Measurements from ENCODE around the gene SMC2.

SMC2 gene

DNA sequence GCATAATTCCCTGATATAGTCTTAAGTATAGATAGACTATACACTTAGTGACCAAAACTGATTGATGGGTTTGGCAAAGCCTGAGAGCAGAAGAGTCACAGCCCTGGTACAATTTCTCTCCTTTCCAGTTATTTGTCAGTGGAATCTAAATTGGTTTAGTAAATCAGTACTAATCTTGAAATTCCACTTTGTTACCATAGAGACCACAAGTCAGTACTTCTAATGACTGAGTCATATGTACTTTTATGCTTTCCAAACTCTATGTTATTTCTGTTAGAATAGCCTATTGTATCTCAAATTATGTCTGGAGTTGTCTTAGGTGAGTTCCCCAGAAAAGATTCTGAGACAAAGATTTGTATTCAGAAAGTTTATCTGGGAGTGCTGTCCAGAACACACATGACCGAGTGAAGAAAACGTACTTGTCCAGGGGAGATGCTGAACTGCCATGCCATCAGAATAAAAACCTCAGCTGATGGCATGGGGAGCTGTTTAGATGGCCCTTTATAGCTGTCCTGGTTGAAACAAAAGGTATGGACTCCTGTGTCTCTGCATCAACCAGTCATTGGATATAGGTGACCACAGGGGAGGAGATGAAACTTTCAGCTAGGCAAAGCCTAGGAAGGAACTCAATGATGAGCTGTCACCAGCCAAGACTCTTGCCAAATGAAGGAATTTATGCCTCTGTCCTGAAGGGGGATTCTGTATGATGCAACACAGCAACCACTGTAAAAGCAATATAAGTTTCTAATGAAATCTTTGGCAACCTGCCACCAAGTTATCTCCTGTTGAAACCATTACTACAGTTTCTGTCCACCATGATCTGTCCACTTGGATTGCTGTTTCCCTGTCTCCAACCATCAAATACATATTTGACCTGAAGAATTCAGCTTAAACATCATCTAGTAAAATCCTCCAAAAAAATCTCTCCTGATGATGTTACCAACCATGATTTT is 18.0 kb upstream of the SMC2 start:
- TF ChIP-seq, protein P1, sequence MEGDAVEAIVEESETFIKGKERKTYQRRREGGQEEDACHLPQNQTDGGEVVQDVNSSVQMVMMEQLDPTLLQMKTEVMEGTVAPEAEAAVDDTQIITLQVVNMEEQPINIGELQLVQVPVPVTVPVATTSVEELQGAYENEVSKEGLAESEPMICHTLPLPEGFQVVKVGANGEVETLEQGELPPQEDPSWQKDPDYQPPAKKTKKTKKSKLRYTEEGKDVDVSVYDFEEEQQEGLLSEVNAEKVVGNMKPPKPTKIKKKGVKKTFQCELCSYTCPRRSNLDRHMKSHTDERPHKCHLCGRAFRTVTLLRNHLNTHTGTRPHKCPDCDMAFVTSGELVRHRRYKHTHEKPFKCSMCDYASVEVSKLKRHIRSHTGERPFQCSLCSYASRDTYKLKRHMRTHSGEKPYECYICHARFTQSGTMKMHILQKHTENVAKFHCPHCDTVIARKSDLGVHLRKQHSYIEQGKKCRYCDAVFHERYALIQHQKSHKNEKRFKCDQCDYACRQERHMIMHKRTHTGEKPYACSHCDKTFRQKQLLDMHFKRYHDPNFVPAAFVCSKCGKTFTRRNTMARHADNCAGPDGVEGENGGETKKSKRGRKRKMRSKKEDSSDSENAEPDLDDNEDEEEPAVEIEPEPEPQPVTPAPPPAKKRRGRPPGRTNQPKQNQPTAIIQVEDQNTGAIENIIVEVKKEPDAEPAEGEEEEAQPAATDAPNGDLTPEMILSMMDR (IDR thresholded peaks at IDR 0.05; ENCODE audit: low read depth, low read length): no peak
- no peak for DNase-seq (ENCODE audit: extremely low read depth, low read depth)

DNA sequence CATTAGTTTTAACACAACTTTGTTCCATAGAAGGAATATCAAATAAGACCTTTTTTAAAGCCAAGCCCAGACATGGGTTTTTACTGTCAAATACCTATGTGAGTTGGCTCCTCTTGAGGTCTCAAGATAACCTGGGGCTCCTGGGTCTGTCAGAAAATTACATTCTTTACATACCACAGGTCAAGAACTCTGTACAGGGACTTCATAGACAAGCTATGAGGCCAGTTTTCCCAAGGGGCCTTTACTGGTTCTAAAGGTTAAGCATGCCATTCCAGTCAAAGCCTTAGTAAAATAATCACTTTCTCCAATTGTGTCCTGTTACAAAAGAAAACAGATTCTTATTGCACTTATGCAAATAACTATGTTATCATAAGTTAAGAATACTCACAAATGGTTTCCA is 15.5 kb upstream of the SMC2 start:
- TF ChIP-seq, protein P1 (IDR thresholded peaks at IDR 0.05; ENCODE audit: low read depth, low read length): no peak
- DNase-seq (ENCODE audit: extremely low read depth, low read depth): no peak

DNA sequence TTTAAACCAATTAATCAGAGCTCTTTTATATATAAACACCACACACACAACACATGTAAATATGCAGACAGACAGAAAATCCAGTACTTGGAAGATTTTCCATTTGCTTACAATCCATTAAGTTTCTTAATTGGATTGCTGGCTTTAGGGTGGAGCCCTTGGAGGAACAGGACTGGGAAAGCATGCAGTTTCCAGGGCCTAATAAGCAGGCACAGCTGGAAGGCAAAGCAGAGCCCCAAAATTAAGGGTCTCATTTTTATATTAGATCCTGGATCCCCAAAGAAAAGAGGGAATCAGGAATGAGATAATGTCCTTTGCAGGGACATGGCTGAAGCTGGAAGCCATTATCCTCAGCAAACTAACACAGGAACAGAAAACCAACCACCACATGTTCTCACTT is 13.1 kb upstream of the SMC2 start:
- DNase-seq (ENCODE audit: extremely low read depth, low read depth): no peak
- TF ChIP-seq, protein P1 (IDR thresholded peaks at IDR 0.05; ENCODE audit: low read depth, low read length): no peak

DNA sequence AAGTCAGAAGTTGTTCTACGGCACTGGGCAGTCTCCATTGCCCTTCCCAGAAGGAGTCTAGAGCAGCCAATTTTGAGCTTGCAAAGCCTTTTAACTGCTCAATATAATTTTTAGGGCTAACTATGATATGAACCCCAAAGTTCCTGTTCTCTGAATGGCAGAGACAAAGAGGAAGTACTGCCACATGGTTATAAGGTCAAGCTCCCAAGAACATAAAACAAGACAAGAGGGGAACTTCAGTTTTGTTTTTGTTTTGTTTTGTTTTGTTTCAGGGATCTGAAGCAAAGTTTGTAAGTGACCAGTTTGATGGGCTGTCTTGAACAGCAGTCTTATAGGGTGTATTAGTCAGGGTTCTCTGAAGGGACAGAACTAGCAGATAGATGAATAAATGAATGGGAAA is 11.9 kb upstream of the SMC2 start:
- TF ChIP-seq, protein P1 (IDR thresholded peaks at IDR 0.05; ENCODE audit: low read depth, low read length): no peak

DNA sequence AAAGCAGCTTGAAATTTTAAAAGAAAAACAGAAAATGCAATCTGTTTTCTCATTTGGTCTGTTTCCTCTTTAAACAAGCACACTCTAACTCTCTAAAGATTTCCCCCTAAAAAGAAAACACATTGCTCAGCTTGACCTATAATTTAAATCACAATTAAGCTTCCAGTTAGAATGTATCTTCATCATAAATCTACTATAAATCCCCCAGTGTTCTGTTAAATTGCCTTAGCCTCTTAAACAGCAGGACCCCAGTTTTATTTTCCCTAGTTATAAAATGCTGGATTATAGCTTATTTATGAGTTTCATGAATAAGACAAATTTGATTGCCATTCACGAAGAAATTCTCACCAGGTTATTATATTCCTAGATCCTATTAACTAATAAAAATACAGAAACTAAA is 8.6 kb upstream of the SMC2 start:
- no peak for DNase-seq (ENCODE audit: extremely low read depth, low read depth)
- TF ChIP-seq, protein P1 (IDR thresholded peaks at IDR 0.05; ENCODE audit: low read depth, low read length): no peak

More for the DNA sequence above, 11.9 kb upstream of the SMC2 start:
- DNase-seq (ENCODE audit: extremely low read depth, low read depth): no peak

DNA sequence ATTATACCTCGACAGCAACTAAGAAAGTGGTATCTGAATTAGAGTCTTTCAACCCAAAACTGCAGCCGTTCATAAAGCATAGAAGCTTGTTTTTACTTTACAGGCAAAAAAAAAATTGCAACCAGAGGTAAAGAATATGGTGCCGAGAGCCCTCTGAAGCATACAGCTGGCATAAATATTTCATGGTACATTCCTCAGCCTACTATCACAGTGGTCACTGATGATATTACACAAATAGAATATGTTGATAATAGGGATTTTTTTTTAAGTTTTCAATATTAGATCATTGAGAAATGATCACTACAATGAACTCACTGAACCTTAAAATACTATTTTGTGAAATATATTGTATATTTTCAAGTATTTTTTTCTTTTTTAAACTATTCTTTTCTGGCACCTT is 6.2 kb upstream of the SMC2 start:
- no peak for DNase-seq (ENCODE audit: extremely low read depth, low read depth)
- TF ChIP-seq, protein P1 (IDR thresholded peaks at IDR 0.05; ENCODE audit: low read depth, low read length): no peak

DNA sequence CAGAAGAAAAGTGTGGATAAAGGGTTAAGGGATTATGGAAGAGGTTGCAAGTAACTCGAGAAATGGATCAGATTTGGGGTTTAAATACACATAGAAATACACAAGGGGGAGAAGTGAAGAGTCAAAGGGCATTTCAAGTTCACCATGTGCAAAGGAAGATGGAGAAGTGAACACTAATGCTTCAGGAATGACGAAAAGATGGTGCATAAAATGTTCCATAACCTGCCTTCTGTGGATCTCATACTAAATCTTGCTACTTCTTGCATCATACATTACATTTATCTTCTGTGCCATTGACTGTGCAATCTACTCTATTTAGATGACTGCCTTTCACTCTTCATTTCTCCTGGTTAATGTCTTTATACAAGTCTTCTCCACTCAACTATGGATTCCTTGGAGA is 5.7 kb upstream of the SMC2 start:
- TF ChIP-seq, protein P1 (IDR thresholded peaks at IDR 0.05; ENCODE audit: low read depth, low read length): no peak
- DNase-seq (ENCODE audit: extremely low read depth, low read depth): no peak
